G401 (cell line): Measurements from ENCODE around the gene DENND10. TPM values are rescaled to one million over a fixed set of nuclear protein-coding genes. Genes with fewer than 3 reads are reported as not detected.

Source experiments
- total RNA-seq: library from RNA; depleted of rRNA; stranded (reverse); fragments of >200 nt; shearing (Covaris generic); gene quantifications from 2 replicates; pipeline ENCODE4 v1.2.3, GENCODE V29; 2014; rRNA removed

DENND10 gene
- total RNA-seq, 1 experiment from 2014 or later: 33.3 TPM

Other genes starting within 250 kb of the DENND10 start
- gene NANOS1, start 74.4 kb upstream of the DENND10 start, total RNA-seq: 1.2 and 1.6 TPM in 2 replicates
- 35.0 and 60.2 TPM in 2 replicates for gene EIF3A, start 23.3 kb upstream of the DENND10 start, total RNA-seq
- 33.3 and 49.4 TPM in 2 replicates for gene SFXN4, start 61.6 kb downstream of the DENND10 start, total RNA-seq
- 402 and 417 TPM in 2 replicates for gene PRDX3, start 74.7 kb downstream of the DENND10 start, total RNA-seq
- 5.0 and 5.8 TPM in 2 replicates for gene GRK5, start 103.5 kb downstream of the DENND10 start, total RNA-seq